ENCODE results near the gene PSMD8.
"Not testable (repeated sequence)": the region's sequence is repeated elsewhere in the genome, so short reads cannot be mapped to it uniquely, and the experiment has no call there.

Gene PSMD8

DNA sequence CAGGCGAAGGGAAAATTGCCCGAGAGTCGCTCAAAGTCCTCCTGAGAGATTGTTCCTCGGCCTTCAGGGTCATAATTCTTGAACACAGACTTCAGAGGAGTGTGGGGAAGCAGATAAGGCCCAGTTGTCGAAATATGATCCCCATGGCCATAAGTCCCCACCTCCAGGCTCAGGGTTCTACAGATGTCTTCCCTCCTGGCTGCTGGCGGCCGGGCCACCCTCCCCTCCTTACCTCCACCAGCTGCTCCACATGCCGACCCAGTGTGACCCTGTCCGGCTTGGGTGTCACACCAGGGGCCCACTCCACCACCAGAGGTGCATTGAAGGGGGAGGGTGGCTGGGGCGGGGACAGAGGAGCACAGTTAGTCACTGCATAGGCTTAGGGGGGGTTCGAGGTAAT, 38.6 kb downstream of the PSMD8 start:
- DNase-seq, result no peak

DNA sequence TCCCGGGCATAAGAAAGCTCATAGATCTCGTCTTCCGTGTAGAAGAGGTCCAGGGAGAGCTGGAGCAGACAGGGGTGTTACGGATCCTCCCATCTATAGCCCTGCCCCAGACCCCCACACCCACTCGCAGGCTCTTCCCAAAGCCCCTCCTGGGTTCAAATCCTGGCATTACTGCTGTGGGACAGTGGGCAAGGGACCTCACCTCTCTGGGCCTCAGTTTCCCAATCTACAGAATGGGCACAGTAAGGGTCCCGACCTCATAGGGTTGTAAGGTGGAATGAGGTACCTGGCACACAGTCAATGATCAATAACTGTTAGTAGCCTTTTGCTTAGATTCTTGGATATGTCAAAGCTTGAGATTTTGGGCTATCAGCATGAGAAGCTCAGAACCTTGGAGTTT, 39.0 kb downstream of the PSMD8 start:
- DNase-seq, result no peak

DNA sequence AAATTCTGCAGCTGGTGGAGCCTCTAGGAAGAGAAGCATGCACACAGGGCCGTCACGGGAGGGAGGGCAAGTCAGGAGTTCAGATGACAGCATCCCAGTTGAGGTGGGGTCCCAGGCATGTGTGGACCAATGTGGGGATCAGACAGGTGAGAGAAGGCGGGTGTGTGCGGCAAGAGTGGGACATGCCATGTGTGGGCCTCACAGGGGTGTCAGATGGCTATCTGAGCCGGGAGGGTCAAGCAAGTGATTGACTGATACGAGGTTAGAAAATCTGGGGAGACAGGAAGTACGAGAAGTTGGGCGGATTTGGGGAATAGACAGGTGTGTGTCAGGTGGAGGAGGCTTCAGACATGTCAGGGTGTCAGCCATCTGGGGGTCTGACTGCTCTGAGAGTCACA, 42.8 kb downstream of the PSMD8 start:
- no peak for DNase-seq

DNA sequence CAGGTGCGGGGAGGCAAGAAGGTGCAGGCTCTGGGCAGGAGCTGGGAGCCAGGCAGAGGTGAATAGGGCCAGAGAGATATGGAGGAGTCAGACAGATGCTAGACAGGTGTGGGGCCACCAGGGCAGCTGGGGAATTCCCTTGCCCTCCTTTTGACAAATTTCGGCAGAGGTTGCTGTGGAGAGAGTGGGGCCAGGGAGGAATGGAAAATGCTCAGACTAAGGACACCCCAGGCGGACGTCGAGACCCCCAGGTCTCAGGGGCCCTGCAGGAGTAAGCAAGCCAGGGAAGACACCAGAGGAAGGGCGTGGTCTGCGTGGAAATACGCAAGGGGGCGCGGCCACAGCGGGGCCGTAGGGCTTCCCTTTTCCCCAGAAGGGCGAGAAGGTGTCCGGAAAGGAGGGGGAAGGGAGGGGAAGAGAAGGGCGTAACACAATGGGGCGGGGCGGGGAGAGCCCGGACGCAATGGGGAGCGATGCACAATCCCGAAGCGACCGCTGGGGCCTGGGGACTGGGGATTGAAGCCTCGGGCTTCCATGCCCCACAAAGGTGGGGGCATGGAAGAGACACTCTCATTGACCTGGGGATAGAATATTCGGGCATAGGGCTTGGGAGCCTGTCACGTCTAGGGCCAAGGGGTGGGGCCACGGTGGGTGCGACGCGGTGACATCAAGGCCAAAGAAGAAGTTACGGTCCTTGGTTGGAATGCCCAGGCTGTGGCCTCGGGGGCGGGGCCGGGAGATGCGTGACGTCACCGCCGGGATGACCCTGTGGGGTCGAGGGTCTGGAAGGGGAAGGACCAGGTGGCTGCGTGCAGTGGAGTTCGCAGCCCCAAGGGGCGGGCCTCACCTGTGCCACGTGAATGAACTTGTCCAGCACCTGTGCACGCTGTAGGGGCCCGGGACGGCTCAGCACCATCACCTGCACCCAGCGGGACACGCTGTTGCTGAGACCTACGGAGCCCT, 43.5 kb downstream of the PSMD8 start:
- DNase-seq, result peak; percentile 64

DNA sequence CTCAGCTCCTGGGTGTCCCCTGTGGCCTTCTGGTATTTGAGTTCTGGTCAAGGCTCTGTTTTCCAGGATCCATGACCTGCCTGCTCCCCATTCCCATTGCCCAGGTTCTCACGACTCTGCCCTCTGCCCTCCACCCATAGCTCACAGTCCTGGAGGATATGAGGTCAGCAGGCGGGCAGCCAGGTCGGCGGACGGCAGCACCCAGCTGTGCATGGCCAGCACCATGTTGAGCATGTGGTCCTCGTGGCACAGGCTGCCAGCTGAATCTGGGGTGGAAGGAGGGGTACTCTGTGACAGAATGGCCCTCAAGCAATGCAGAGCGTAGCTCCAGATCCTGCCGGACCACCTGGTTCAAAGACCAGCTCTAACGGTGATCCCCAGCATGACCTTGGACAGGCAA, 46.6 kb downstream of the PSMD8 start:
- DNase-seq, result no peak

DNA sequence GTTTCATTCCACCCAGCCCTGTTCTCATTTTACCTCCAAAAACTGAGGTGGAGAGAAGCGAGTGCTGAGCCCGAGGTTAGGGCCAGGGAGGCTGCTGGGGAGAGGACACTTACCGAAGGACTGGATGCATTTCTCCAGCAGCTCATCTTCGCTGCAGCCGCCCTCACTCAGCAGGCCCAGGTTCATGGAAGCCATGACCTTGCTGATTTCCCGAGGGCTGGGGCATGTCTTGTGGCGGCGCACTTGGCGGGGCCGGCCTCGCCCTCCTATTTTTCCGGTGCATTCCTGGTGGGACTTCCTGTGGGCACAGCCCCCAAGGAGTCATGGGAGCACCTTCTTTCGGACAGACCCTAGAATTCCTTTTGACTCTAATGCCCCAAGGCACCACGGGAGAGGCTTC, 47.5 kb downstream of the PSMD8 start:
- no peak for DNase-seq

DNA sequence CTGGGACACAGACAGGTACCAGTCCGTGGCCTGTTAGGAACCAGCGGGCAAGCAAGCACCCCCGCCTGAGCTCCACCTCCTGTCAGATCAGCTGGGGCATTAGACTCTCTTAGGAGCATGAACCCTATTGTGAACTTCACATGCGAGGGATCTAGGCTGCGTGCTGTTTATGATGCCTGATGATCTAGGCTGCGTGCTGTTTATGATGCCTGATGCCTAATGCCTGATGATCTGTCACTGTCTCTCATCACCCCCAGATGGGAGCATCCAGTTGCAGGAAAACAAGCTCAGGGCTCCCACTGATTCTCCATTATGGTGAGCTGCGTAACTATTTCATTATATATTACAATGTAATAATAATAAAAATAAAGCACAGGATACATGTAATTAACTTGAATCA, 48.1 kb downstream of the PSMD8 start:
- DNase-seq, result no peak

DNA sequence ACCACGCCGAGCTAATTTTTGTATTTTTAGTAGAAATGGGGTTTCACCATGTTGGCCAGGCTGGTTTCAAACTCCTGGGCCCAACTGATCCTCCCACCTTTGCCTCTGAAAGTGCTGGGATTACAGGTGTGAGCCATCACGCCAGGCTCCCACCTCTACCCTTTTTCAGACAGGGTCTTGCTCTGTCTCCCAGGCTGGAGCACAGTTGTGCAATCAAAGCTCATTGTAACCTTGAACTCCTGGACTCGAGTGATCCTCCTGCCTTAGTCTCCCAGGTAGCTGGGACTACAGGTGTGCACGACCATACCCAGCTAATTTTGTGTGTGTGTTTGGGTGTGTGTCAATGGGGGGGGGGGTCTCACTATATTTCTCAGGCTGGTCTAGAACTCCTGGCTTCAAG, 49.9 kb downstream of the PSMD8 start:
- DNase-seq, result no peak

DNA sequence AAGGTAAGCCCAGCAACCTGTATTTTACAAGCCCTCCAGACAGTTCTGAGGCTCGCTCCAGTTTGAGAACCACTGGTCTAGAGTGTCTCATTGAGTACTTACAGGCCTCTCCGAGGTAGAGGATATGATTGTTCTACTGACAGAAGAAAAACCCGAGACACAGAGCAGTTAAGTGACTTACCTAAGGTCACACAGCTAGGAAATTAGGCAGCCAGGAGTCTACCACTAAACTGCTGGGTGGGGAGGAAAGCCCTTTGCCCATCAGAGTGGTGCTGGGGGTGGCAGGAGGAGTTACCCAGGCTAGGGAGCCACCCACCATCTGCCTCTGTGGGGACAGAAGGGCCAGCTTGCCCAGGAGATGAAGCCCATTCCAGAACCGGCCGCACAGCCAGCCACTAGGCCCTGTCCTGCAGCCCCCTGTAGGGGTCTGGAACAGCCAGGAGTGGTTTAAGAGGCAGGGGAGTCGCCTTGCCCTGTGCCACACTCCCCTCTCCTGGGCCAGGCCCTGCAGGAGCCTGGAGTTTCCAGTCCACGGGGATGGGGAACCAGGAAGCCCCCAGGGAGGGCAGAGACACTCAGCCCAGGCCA, 50.9 kb downstream of the PSMD8 start:
- no peak for DNase-seq

DNA sequence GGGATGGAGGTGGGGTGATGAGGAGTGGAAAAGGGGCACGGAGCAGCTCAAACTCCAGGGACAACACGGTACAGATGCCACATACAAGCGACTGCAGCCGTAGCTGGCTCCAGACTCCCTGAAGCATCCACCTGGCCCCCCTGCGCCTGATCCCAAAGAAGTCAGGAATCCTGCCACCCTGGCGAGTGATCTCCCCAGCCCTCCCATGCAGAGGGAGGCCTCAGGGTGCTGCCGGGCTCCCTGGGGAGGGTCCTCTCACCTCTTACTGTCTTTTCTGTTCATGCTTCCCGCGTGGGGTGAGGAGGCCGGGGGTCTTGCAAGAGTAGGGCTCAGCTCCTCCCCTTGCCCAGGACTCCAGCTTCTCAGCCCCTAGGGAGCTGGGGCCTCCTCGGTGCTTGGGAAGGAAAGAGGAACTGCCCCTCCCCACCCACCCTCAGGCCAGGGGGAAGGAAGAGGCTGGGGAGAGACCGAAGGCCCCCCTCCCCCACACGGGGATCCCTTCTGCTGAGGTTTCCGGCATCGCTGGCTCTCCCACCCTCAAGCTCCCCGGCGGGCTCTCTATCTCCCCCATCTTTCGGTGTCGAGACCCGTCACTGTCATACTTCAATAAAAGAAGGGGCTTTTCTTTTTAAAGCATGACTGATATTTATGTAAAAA, 51.6 kb downstream of the PSMD8 start, which contains the start of gene RASGRP4:
Gene RASGRP4 (minus strand): TSS at position 410 of the 657 bp plus-strand sequence. CDS start 128 bp downstream, at position 282.
- no peak for DNase-seq

DNA sequence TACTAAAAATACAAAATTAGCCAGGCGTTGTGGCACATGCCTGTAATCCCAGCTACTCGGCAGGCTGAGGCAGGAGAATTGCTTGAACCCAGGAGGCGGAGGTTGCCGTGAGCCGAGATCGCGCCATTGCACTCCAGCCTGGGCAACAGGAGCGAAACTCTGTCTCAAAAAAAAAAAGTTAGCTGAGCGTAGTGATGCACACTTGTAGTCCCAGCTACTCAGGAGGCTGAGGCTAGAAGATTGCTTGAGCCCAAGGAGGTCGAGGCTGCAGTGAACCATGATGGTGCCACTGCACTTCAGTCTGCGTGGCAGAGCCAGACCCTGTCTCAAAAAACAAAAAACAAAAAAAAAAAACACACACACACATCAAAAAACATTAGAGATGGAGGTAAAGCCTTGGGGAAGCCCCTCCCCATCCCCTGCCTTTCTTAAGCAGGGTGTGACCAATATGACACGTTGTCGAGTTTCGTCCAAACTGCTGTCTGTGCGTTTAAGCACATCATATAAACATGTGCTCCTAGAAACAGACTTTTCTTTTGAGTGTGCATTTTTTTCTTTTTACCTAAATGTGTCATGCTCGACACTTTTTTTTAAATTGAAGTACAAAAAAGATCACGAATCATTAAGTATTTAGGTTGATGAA, 52.8 kb downstream of the PSMD8 start:
- not testable (repeated sequence) for DNase-seq

DNA sequence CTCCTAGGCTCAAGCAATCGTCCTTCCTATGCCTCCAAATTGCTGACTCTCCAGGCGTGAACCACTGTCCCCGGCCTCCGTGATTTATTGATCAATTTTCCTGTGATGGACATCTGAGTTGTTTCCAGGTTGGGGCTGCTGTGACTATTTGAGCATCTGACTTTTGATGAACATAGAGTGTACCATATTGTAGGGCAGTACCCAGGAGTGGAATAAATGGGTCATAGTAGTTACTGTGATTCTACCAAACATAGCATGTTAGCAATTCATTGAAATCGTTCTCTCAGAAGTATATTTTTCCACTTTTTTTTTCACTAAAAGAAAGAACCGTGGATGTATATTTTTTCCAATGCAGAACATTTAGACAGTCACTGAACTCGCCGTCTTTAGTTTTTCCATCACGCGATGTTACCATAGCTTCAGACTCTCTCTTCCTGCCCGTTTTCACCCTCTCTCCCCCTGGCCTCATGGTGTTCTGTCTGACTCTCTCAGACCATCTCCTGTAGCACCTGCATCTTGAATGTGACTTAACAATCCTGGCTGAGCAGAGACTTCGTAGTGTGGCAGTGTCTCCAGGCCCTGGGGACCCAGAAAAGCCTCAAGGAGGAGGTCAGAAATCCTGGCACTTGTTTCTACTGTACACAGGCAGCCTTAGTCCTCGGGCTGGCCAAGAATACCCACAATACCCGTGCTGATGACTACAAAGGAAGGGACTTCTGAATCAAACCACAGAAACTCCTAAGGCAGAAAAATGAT, 54.9 kb downstream of the PSMD8 start:
- DNase-seq, result no peak

DNA sequence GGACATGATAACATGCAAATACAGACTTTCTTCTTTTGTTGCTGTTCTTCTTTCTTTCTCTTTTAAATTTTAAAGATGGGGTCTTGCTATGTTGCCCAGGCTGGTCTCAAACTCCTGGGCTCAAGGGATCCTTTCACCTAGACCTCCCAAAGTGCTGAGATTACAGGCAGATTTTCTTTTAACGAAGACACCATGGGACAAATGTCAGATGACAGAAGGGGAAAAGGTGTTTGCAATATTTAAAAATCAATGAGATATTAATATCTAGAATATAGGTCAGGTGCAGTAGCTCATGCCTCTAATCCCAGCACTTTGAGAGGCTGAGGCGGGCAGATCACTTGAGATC, 55.4 kb downstream of the PSMD8 start:
- no peak for DNase-seq

DNA sequence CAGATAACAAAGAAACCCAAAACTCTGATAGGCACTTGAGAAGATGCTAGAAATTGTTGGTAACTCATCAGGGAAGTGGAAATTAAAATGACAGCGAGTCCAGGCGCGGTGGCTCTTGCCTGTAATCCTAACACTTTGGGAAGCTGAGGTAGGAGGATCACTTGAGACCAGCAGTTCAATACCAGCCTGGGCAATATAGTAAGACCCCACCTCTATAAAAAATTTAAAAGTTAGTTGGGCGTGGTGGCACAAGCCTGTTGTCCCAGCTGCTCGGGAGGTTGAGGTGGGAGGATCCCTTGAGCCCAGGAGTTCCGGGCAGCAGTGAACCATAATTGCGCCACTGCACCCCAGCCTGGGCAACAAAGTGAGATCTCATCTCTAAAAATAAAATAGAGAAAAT, 56.6 kb downstream of the PSMD8 start:
- DNase-seq, result no peak

DNA sequence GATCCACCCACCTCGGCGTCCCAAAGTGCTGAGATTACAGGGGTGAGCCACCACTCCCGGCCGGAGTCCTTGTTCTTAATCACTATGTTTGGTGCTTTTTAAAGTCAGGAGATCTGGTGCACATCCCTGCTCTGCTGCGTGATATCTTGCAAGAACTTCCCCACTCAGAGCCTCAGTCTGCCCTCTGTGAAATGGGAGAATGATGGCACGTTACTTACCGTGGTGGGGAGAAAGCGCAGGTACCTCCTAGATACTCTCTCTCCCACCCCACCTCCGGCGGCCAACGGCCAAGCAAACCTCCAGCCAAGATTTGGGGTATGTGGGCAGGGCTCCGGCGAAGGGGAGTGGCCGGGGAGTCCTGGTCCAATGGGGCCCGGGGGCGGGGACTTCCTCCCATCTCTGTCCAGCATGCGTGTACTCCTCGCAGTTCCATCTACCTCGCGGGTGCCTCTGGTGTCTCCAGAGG, 58.9 kb downstream of the PSMD8 start, which contains the start of gene RYR1:
Gene RYR1 (plus strand): TSS at position 424 of the 466 bp plus-strand sequence. CDS start 139 bp downstream, outside the sequence.
- DNase-seq, result peak; percentile 44
